Panc1 (cell line): ENCODE results near the gene MDFI. TPM values are rescaled to one million over a fixed set of nuclear protein-coding genes. Genes with fewer than 3 reads are reported as not detected.

Experiments
- ATAC-seq: fragments of 200-7000 bp; cut with Tn5 transposase; 2 replicates; pipeline ENCODE4 v1.9.1; 2020; ENCODE audit warnings: mild to moderate bottlenecking, moderate library complexity
- BruUV-seq: library from RNA; stranded (reverse); fragments of 400-500 nt; replicated peaks from 2 replicates; lab custom pipeline; 2021; lab: Mats Ljungman, UMichigan
- CTCF ChIA-PET: fragments of 300-600 bp; sonication (Branson Sonifier 250); formaldehyde crosslinking; loops from one replicate; lab custom pipeline; 2022; ENCODE audit warnings: antibody characterized with exemption; lab: Charles Lee
- POLR2A ChIA-PET: fragments of 300-600 bp; sonication (Branson Sonifier 250); formaldehyde crosslinking; loops from one replicate; lab custom pipeline; 2022; ENCODE audit warnings: antibody characterized with exemption; lab: Charles Lee
- DNase-seq: peaks from one replicate; pipeline ENCODE4 v3.0.0-alpha.2; 2010; ENCODE audit warnings: low read depth, low spot score
- H3K27ac ChIP-seq: 2 replicates; pipeline ENCODE4 v1.5.1; 2011; ENCODE audit warnings: mild to moderate bottlenecking, low read length, inconsistent platforms
- H3K27me3 ChIP-seq: fragments of 200-500 bp; sonication (Bioruptor generic); 2 replicates; pipeline ENCODE4 v1.6.0; 2014; ENCODE audit warnings: low read length, inconsistent platforms; ENCODE audit not compliant: control insufficient read depth, insufficient read depth
- H3K36me3 ChIP-seq: fragments of 200-500 bp; sonication (Bioruptor generic); 2 replicates; pipeline ENCODE4 v1.5.1; 2014; ENCODE audit warnings: inconsistent platforms, mild to moderate bottlenecking, low read length, moderate library complexity; ENCODE audit not compliant: control insufficient read depth, insufficient read depth
- H3K4me1 ChIP-seq: 2 replicates; pipeline ENCODE4 v1.5.1; 2011; ENCODE audit warnings: inconsistent platforms, mild to moderate bottlenecking, low read length, moderate library complexity; ENCODE audit not compliant: control insufficient read depth, insufficient read depth
- H3K4me3 ChIP-seq, 2 experiments: 2 replicates each; pipeline ENCODE4 v1.5.1; 2011 to 2012; ENCODE audit warnings: low read depth in 2 of 2, low read length in 2 of 2, mild to moderate bottlenecking in 2 of 2, inconsistent platforms in 1 of 2, moderate library complexity in 1 of 2
- H3K9me3 ChIP-seq: fragments of 200-500 bp; sonication (Bioruptor generic); 2 replicates; pipeline ENCODE4 v1.5.1; 2014; ENCODE audit warnings: low read depth, mild to moderate bottlenecking, inconsistent platforms, low read length, moderate library complexity; ENCODE audit not compliant: control insufficient read depth, insufficient read depth
- CTCF ChIP-seq: fragments of 450-650 bp; IDR thresholded peaks from 2 replicates; pipeline ENCODE4 v1.5.1; 2017; ENCODE audit warnings: mild to moderate bottlenecking
- POLR2AphosphoS5 ChIP-seq: IDR thresholded peaks from 2 replicates; pipeline ENCODE4 v1.6.1; 2012; ENCODE audit warnings: mild to moderate bottlenecking, low read depth, low read length, moderate library complexity
- REST ChIP-seq, 2 experiments: IDR thresholded peaks; 2 replicates each; pipeline ENCODE4 v1.6.1; 2011 to 2012; ENCODE audit warnings: low read depth in 2 of 2, control low read depth in 1 of 2, low read length in 1 of 2, mild to moderate bottlenecking in 1 of 2, moderate library complexity in 1 of 2; ENCODE audit not compliant: insufficient read depth in 1 of 2
- SIN3A ChIP-seq: IDR thresholded peaks from 2 replicates; pipeline ENCODE4 v1.6.1; 2012; ENCODE audit warnings: low read depth, mild to moderate bottlenecking, low read length, moderate library complexity, borderline replicate concordance; ENCODE audit not compliant: insufficient read depth
- TCF7L2 ChIP-seq: IDR thresholded peaks from 2 replicates; pipeline ENCODE4 v1.6.1; 2011; ENCODE audit warnings: mild to moderate bottlenecking, low read depth, low read length, inconsistent platforms
- in situ Hi-C: cut with HindIII; loops from 2 replicates; pipeline ENCODE4 v1.10.0; 2016; ENCODE audit warnings: low sequenced_read_pairs, low pct_unique_long_range_greater_than_20kb
- intact Hi-C: fragments of 100-400 bp; cut with micrococcal nuclease; formaldehyde crosslinking; loops from one replicate; pipeline ENCODE4 v1.10.0; 2022; ENCODE audit not compliant: unreplicated experiment
- total RNA-seq: library from RNA; stranded (reverse); gene quantifications from one replicate; pipeline ENCODE4 v1.2.1, GENCODE V29; 2021; ENCODE audit not compliant: unreplicated experiment

Gene MDFI
- total RNA-seq, 1 experiment from 2014 or later = 0.54 TPM

- ChIA-PET POLR2A (no interaction called here), CTCF (interaction anchor here (0.6 kb wide), 1 partner anchor 219 kb away, joined by 3 read pairs; no protein-coding TSS in a partner anchor)
- H3K9me3 ChIP-seq = no peaks in the 10 kb centered on the region
- no peak for ATAC-seq
- DNase-seq = no peak
- H3K4me3 ChIP-seq = no peak overlapping the region
- H3K4me1 ChIP-seq = no peaks in the 10 kb centered on the region
- in situ Hi-C loops (no loop called here), intact Hi-C loops (no loop called here)
- no TSS peak for BruUV-seq
- H3K27me3 ChIP-seq = no peaks in the 10 kb centered on the region
- H3K36me3 ChIP-seq = no peaks in the 10 kb centered on the region
- no peak overlapping the region for H3K27ac ChIP-seq
- TF ChIP-seq TCF7L2 (no peak), SIN3A (no peak), POLR2AphosphoS5 (no peak), REST (IDR thresholded peaks at IDR 0.05; ENCODE audit: insufficient read depth in 1 of 2, low read depth in 2 of 2, low read length in 1 of 2) (no peak), CTCF (no peak)
Measured at GRCh38 chr6:41589636-41590622, 48.3 kb upstream of the MDFI start.

GRCh38 chr6:41591122-41591521 is 47.1 kb upstream of the MDFI start:
- Histone ChIP-seq H3K27ac (no peak overlapping the region), H3K4me3 (no peak overlapping the region), H3K36me3 (no peaks in the 10 kb centered on the region), H3K4me1 (no peaks in the 10 kb centered on the region), H3K9me3 (no peaks in the 10 kb centered on the region), H3K27me3 (no peaks in the 10 kb centered on the region)
- in situ Hi-C loops (no loop called here), intact Hi-C loops (no loop called here)
- ChIA-PET CTCF (interaction anchor here (0.8 kb wide), 1 partner anchor 217 kb away, joined by 12 read pairs; no protein-coding TSS in a partner anchor), POLR2A (no interaction called here)
- BruUV-seq = no TSS peak
- ATAC-seq (peak; percentile 7), DNase-seq (no peak)
- TF ChIP-seq CTCF (no peak), TCF7L2 (no peak), REST (IDR thresholded peaks at IDR 0.05; ENCODE audit: insufficient read depth in 1 of 2, low read depth in 2 of 2, low read length in 1 of 2) (no peak), SIN3A (no peak), POLR2AphosphoS5 (no peak)
